Suppressor macrophage treated with lipopolysaccharide for 4 hours (primary cell): ENCODE data around the gene GPR139.

Source experiments
- DNase-seq: peaks from one replicate; pipeline ENCODE4 v3.0.0-alpha.2; 2020

GPR139 gene

GRCh38 chr16:20073203-20074098 is at the start of gene GPR139:
TSS of gene GPR139 (minus strand) at chr16:20073890. CDS start at chr16:20073616, 274 bp downstream.
- DNase-seq, result no peak

- DNase-seq, result no peak
Observed at GRCh38 chr16:20122011-20122410, 48.3 kb upstream of the GPR139 start.

GRCh38 chr16:20114356-20114755 is 40.7 kb upstream of the GPR139 start:
- no peak for DNase-seq

- DNase-seq, result no peak
Observed at GRCh38 chr16:20111143-20111542, 37.5 kb upstream of the GPR139 start.

- DNase-seq, result no peak
Observed at GRCh38 chr16:20107083-20107482, 33.4 kb upstream of the GPR139 start.

- no peak for DNase-seq
Observed at GRCh38 chr16:20104563-20105183, 31.0 kb upstream of the GPR139 start.

- DNase-seq, result no peak
Observed at GRCh38 chr16:20102521-20102920, 28.8 kb upstream of the GPR139 start.

GRCh38 chr16:20102021-20102420 is 28.3 kb upstream of the GPR139 start:
- no peak for DNase-seq

GRCh38 chr16:20099375-20099774 is 25.7 kb upstream of the GPR139 start:
- no peak for DNase-seq

GRCh38 chr16:20094157-20094556 is 20.5 kb upstream of the GPR139 start:
- no peak for DNase-seq

- DNase-seq, result peak; percentile 9
Observed at GRCh38 chr16:20089246-20089965, 15.7 kb upstream of the GPR139 start.

- DNase-seq, result no peak
Observed at GRCh38 chr16:20084624-20085226, 11.0 kb upstream of the GPR139 start.

GRCh38 chr16:20079106-20079505 is 5.4 kb upstream of the GPR139 start:
- no peak for DNase-seq

GRCh38 chr16:20075243-20075642 is 1.6 kb upstream of the GPR139 start:
- DNase-seq, result no peak

GRCh38 chr16:20074099-20074991 is 655 bp upstream of the GPR139 start:
- DNase-seq, result no peak

GRCh38 chr16:20072874-20073202 is 852 bp downstream of the GPR139 start:
- DNase-seq, result no peak

GRCh38 chr16:20072146-20072873 is 1.4 kb downstream of the GPR139 start:
- DNase-seq, result no peak

- DNase-seq, result no peak
Observed at GRCh38 chr16:20064931-20065330, 8.8 kb downstream of the GPR139 start.

- DNase-seq, result no peak
Observed at GRCh38 chr16:20064520-20064919, 9.2 kb downstream of the GPR139 start.

- DNase-seq, result no peak
Observed at GRCh38 chr16:20061132-20061531, 12.6 kb downstream of the GPR139 start.

GRCh38 chr16:20056436-20056835 is 17.3 kb downstream of the GPR139 start:
- DNase-seq, result no peak

- no peak for DNase-seq
Observed at GRCh38 chr16:20053336-20053735, 20.4 kb downstream of the GPR139 start.
